ENCODE measurements around the gene UMODL1. TPM values are rescaled to one million over a fixed set of nuclear protein-coding genes. Genes with fewer than 3 reads are reported as not detected.

Gene UMODL1
- total RNA-seq, 1 experiment from 2014 or later: not detected

DNA sequence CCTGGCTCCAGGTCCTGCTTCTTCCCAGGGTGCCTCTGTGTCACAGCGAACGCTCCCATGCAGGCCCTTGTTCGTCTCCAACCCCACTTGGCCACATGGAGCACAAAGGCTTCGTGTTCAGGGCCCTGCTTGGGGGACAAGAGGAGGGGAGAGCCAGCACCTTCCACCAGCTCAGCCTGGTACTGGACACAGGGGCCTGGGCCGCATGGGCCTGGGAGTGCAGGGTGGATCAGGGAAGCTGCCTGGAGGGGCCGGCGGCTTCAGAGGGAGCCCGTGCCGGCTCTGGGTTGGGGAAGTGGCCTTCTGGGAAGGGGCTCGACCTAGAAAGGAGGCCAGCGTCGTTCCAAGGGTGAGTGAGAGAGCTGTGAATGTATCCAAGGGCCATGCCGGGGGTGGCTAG lies 53.0 kb downstream of the UMODL1 start:
- TF ChIP-seq, protein P1, sequence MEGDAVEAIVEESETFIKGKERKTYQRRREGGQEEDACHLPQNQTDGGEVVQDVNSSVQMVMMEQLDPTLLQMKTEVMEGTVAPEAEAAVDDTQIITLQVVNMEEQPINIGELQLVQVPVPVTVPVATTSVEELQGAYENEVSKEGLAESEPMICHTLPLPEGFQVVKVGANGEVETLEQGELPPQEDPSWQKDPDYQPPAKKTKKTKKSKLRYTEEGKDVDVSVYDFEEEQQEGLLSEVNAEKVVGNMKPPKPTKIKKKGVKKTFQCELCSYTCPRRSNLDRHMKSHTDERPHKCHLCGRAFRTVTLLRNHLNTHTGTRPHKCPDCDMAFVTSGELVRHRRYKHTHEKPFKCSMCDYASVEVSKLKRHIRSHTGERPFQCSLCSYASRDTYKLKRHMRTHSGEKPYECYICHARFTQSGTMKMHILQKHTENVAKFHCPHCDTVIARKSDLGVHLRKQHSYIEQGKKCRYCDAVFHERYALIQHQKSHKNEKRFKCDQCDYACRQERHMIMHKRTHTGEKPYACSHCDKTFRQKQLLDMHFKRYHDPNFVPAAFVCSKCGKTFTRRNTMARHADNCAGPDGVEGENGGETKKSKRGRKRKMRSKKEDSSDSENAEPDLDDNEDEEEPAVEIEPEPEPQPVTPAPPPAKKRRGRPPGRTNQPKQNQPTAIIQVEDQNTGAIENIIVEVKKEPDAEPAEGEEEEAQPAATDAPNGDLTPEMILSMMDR (conservative IDR thresholded peaks at IDR 0.05): no peak
- Histone ChIP-seq H2AFZ (ENCODE audit: low read length) (no peak overlapping the region), H4K20me1 (ENCODE audit: control insufficient read depth, insufficient read depth, insufficient read length) (no peaks in the 10 kb centered on the region), H3T11ph (ENCODE audit: low read length) (no peak overlapping the region), H3K56ac (ENCODE audit: insufficient read length, low read depth, low read length) (no peak overlapping the region), H4K8ac (replicated peaks; ENCODE audit: insufficient read length, low read depth, low read length) (no peak overlapping the region), H3K79me2 (ENCODE audit: insufficient read depth, low read length) (no peaks in the 10 kb centered on the region), H3K23ac (ENCODE audit: insufficient read length, low read depth, low read length) (no peak overlapping the region), H2BK20ac (ENCODE audit: low read depth, low read length, poor library complexity, severe bottlenecking) (no peak overlapping the region), H2BK12ac (ENCODE audit: insufficient read length, low read depth, low read length) (no peak overlapping the region), H2BK120ac (ENCODE audit: low read depth, low read length, poor library complexity, severe bottlenecking) (no peak overlapping the region), H2BK15ac (ENCODE audit: low read depth, low read length) (no peak overlapping the region), H3K9me3 (ENCODE audit: control insufficient read depth, low read depth, low read length) (no peaks in the 10 kb centered on the region), H3K4me1 (ENCODE audit: insufficient read depth, low read length) (no peaks in the 10 kb centered on the region; the same call in 1 of the 2 replicates), H4K91ac (ENCODE audit: insufficient read length, low read depth, low read length) (no peak overlapping the region), H3K18ac (ENCODE audit: insufficient read length, low read depth, low read length) (no peak overlapping the region), H3K79me1 (ENCODE audit: insufficient read depth, low read depth, low read length, poor library complexity, severe bottlenecking) (no peaks in the 10 kb centered on the region), H3K23me2 (ENCODE audit: insufficient read length, low read depth, low read length, poor library complexity, severe bottlenecking) (no peaks in the 10 kb centered on the region), H2AK5ac (ENCODE audit: insufficient read length, low read length) (no peak overlapping the region), H3K27me3 (ENCODE audit: insufficient read depth, low read length) (no peaks in the 10 kb centered on the region), H3K4ac (ENCODE audit: low read depth, low read length) (no peak overlapping the region), H3K27ac (ENCODE audit: insufficient read length, low read depth, low read length) (no peak overlapping the region), H3K9ac (ENCODE audit: extremely low read depth, insufficient read length, low read length) (no peak overlapping the region), H3K14ac (ENCODE audit: insufficient read depth, low read length) (no peak overlapping the region), H3K4me2 (ENCODE audit: insufficient read depth, insufficient read length, low read length) (no peak overlapping the region), H4K5ac (ENCODE audit: insufficient read length, low read depth, low read length) (no peak overlapping the region), H2BK5ac (ENCODE audit: insufficient read length, low read length) (no peak overlapping the region)
- peak overlapping the region in 1 of 3 experiments; percentile 55; a peak in 1 of 7 replicates for H3K27ac Mint-ChIP-seq
- H3K9me3 Mint-ChIP-seq: no peaks in the 10 kb centered on the region
- no CpG with 5 or more reads among the region's 13 CpGs for WGBS (ENCODE audit: extremely low coverage, insufficient read length, low lambda C conversion rate)
- no peak overlapping the region for H3K4me3 Mint-ChIP-seq
- H3K4me1 Mint-ChIP-seq: peaks cover 23 to 26% of the 10 kb centered on the region in 2 experiments
- peaks cover 3% of the 10 kb centered on the region for H3K27me3 Mint-ChIP-seq (ENCODE audit: low read depth)
- no peaks in the 10 kb centered on the region; a peak in 1 of 7 replicates for H3K36me3 Mint-ChIP-seq (ENCODE audit: insufficient read depth in 1 of 3, low read depth in 3 of 3)
- DNase-seq: no peak
